HG02885 (cell line): ENCODE results near the gene PRDX2.
"Not testable (repeated sequence)": the region's sequence is repeated elsewhere in the genome, so short reads cannot be mapped to it uniquely, and the experiment has no call there.

Experiments used
- ATAC-seq: cut with Tn5 transposase; IDR thresholded peaks from one replicate; pipeline ENCODE4 v1.9.1; 2021; ENCODE audit warnings: mild to moderate bottlenecking; ENCODE audit not compliant: unreplicated experiment, poor library complexity

Gene PRDX2

GRCh38 chr19:12801466-12802266 is at the start of gene PRDX2, which contains the start of gene THSD8:
PRDX2 (minus strand) TSS chr19:12801800; CDS start chr19:12801261, 539 bp downstream.
THSD8 (plus strand) TSS chr19:12802069; CDS start chr19:12802072, 3 bp downstream.
- peak; percentile 59 for ATAC-seq

GRCh38 chr19:12847159-12848139 is 45.8 kb upstream of the PRDX2 start:
- peak; percentile 69 for ATAC-seq

- not testable (repeated sequence) for ATAC-seq
Observed at GRCh38 chr19:12846613-12847012, 45.0 kb upstream of the PRDX2 start.

- no peak for ATAC-seq
Observed at GRCh38 chr19:12843999-12844732, 42.6 kb upstream of the PRDX2 start.

GRCh38 chr19:12843328-12843727 is 41.7 kb upstream of the PRDX2 start:
- ATAC-seq: no peak

- no peak for ATAC-seq
Observed at GRCh38 chr19:12842511-12842910, 40.9 kb upstream of the PRDX2 start.

GRCh38 chr19:12841094-12841493 is 39.5 kb upstream of the PRDX2 start:
- no peak for ATAC-seq

- no peak for ATAC-seq
Observed at GRCh38 chr19:12840091-12841079, 38.8 kb upstream of the PRDX2 start.

- ATAC-seq: no peak
Observed at GRCh38 chr19:12838886-12839756, 37.5 kb upstream of the PRDX2 start.

GRCh38 chr19:12838182-12838885 is 36.7 kb upstream of the PRDX2 start, which contains the start of gene MAST1:
MAST1 (plus strand) TSS chr19:12838515; CDS start chr19:12838573, 58 bp downstream.
- ATAC-seq: no peak

GRCh38 chr19:12837225-12837624 is 35.6 kb upstream of the PRDX2 start:
- no peak for ATAC-seq

- ATAC-seq: no peak
Observed at GRCh38 chr19:12836529-12836863, 34.9 kb upstream of the PRDX2 start.

- no peak for ATAC-seq
Observed at GRCh38 chr19:12834976-12835757, 33.6 kb upstream of the PRDX2 start.

- no peak for ATAC-seq
Observed at GRCh38 chr19:12834566-12834943, 33.0 kb upstream of the PRDX2 start, which contains the start of gene RTBDN. RTBDN (minus strand) TSS chr19:12834579; CDS start chr19:12829979, 4,600 bp downstream.

- ATAC-seq: no peak
Observed at GRCh38 chr19:12833738-12834565, 32.4 kb upstream of the PRDX2 start.

GRCh38 chr19:12833418-12833737 is 31.8 kb upstream of the PRDX2 start:
- ATAC-seq: no peak
